Neural progenitor cell (in vitro differentiated cells): ENCODE measurements around the gene TRIP4. TPM values are rescaled to one million over a fixed set of nuclear protein-coding genes. Genes with fewer than 3 reads are reported as not detected.
A peak's percentile ranks its signal among the peaks of the same experiment; 100 is the strongest.

ENCODE experiments used
- DNase-seq: peaks from one replicate; pipeline ENCODE4 v3.0.0-alpha.2; 2016; ENCODE audit warnings: low spot score
- H2AFZ ChIP-seq: fragments of 200-600 bp; sonication (generic); replicated peaks from 2 replicates; pipeline ENCODE4 v1.6.1; 2016; ENCODE audit warnings: antibody characterized with exemption
- H3F3A ChIP-seq: fragments of 200-600 bp; sonication (generic); 2 replicates; pipeline ENCODE4 v1.6.1; 2016; ENCODE audit warnings: antibody characterized with exemption, low read depth
- H3K27ac ChIP-seq: fragments of 200-600 bp; sonication (generic); 2 replicates; pipeline ENCODE4 v1.5.1; 2016; ENCODE audit warnings: mild to moderate bottlenecking
- H3K27me3 ChIP-seq: fragments of 200-600 bp; sonication (generic); 2 replicates; pipeline ENCODE4 v1.6.1; 2016; ENCODE audit warnings: mild to moderate bottlenecking, moderate library complexity
- H3K36me3 ChIP-seq: fragments of 200-600 bp; sonication (generic); 2 replicates; pipeline ENCODE4 v1.5.1; 2016
- H3K4me1 ChIP-seq: fragments of 200-600 bp; sonication (generic); 2 replicates; pipeline ENCODE4 v1.6.1; 2016; ENCODE audit warnings: mixed run types
- H3K4me2 ChIP-seq: fragments of 200-600 bp; sonication (generic); 2 replicates; pipeline ENCODE4 v1.6.1; 2016
- H3K4me3 ChIP-seq: fragments of 200-600 bp; sonication (generic); 2 replicates; pipeline ENCODE4 v1.5.1; 2016
- H3K79me2 ChIP-seq: fragments of 200-600 bp; sonication (generic); 2 replicates; pipeline ENCODE4 v1.6.1; 2016; ENCODE audit warnings: low read depth
- H3K9ac ChIP-seq: fragments of 200-600 bp; sonication (generic); 2 replicates; pipeline ENCODE4 v1.6.1; 2016
- H3K9me3 ChIP-seq: fragments of 200-600 bp; sonication (generic); 2 replicates; pipeline ENCODE4 v1.5.1; 2016; ENCODE audit warnings: low read depth
- H4K20me1 ChIP-seq: fragments of 200-600 bp; sonication (generic); 2 replicates; pipeline ENCODE4 v1.6.1; 2016; ENCODE audit warnings: low read depth
- H3K27ac Mint-ChIP-seq: 3 replicates; pipeline ENCODE4 v1.8.0; 2021; ENCODE audit warnings: mixed read lengths
- H3K27me3 Mint-ChIP-seq: 2 replicates; pipeline ENCODE4 v1.8.0; 2022; ENCODE audit warnings: low read depth, mild to moderate bottlenecking, inconsistent platforms, moderate library complexity, mixed read lengths; ENCODE audit not compliant: insufficient read depth
- H3K36me3 Mint-ChIP-seq: 3 replicates; pipeline ENCODE4 v1.8.0; 2021; ENCODE audit warnings: mixed read lengths
- H3K4me1 Mint-ChIP-seq: 3 replicates; pipeline ENCODE4 v1.8.0; 2021; ENCODE audit warnings: mixed read lengths
- H3K4me3 Mint-ChIP-seq: 3 replicates; pipeline ENCODE4 v1.8.0; 2021; ENCODE audit warnings: mild to moderate bottlenecking, moderate library complexity, mixed read lengths
- H3K9me3 Mint-ChIP-seq: 3 replicates; pipeline ENCODE4 v1.8.0; 2020; ENCODE audit warnings: mixed read lengths
- EZH2 ChIP-seq: fragments of 200-600 bp; sonication (generic); IDR thresholded peaks from 2 replicates; pipeline ENCODE4 v1.6.1; 2017; ENCODE audit warnings: antibody characterized with exemption, mild to moderate bottlenecking, moderate library complexity
- EZH2phosphoT487 ChIP-seq: fragments of 200-600 bp; sonication (generic); IDR thresholded peaks from 2 replicates; pipeline ENCODE4 v1.6.1; 2017; ENCODE audit warnings: antibody characterized with exemption
- total RNA-seq: library from RNA; depleted of rRNA; stranded (reverse); fragments of >200 nt; gene quantifications from 2 replicates; pipeline ENCODE4 v1.2.3, GENCODE V29; 2015; ENCODE audit warnings: low replicate concordance
- TF ChIP-seq, protein P1 (sequence below): fragments of 200-600 bp; sonication (generic); IDR thresholded peaks from 2 replicates; pipeline ENCODE4 v1.5.1; 2017; ENCODE audit warnings: antibody characterized with exemption, mild to moderate bottlenecking

The TRIP4 gene
- total RNA-seq, 1 donor from 2014 or later, result 17.3 TPM

DNA sequence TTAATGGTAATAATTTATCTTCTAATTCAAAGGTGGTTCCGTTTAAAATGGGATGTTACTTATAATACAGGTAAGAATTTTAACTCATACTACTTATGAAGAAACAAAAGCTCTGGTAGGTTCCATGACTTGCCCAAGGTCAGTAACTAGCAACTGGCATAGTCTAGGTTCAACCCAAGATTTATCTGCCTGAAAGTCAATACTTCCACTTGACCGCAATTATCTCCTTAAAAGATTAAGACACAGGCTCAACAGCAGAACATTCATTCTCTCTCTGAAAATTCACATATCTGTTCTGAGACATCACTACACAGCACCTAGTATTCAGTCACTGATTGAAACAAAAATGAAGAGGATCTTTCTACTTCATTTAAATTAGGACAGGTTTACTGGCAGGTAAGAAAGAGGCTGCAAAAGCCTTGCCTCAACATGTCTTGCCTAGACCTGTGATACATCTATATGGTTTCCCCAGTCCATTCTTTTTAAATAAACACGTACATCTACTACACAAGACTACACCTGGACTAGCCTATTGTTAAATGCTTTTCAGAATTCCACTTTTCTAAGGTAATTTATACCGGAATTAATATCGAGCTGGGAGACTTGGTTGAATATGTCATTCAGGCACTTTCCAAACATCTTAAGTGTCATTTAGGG is 32.8 kb upstream of the TRIP4 start:
- H4K20me1 ChIP-seq, result peaks cover 16% of the 10 kb centered on the region
- no peak overlapping the region for H2AFZ ChIP-seq
- H3K27me3 ChIP-seq, result no peaks in the 10 kb centered on the region
- H3K9me3 ChIP-seq, result no peaks in the 10 kb centered on the region
- Mint-ChIP-seq H3K4me3 (peak overlapping the region; percentile 91), H3K27me3 (peaks cover 10% of the 10 kb centered on the region), H3K36me3 (peaks cover 4% of the 10 kb centered on the region), H3K4me1 (peaks cover 16% of the 10 kb centered on the region), H3K27ac (no peak overlapping the region), H3K9me3 (no peaks in the 10 kb centered on the region)
- peak overlapping the region; percentile 70 for H3K4me3 ChIP-seq
- peaks cover 22% of the 10 kb centered on the region for H3F3A ChIP-seq
- no peak for TF ChIP-seq EZH2phosphoT487
- H3K27ac ChIP-seq, result peak overlapping the region; percentile 82
- H3K36me3 ChIP-seq, result no peaks in the 10 kb centered on the region
- peak overlapping the region; percentile 76 for H3K9ac ChIP-seq
- no peak for DNase-seq
- H3K79me2 ChIP-seq, result peaks cover 52% of the 10 kb centered on the region
- H3K4me1 ChIP-seq, result peaks cover 8% of the 10 kb centered on the region
- peak overlapping the region; percentile 99 for H3K4me2 ChIP-seq

DNA sequence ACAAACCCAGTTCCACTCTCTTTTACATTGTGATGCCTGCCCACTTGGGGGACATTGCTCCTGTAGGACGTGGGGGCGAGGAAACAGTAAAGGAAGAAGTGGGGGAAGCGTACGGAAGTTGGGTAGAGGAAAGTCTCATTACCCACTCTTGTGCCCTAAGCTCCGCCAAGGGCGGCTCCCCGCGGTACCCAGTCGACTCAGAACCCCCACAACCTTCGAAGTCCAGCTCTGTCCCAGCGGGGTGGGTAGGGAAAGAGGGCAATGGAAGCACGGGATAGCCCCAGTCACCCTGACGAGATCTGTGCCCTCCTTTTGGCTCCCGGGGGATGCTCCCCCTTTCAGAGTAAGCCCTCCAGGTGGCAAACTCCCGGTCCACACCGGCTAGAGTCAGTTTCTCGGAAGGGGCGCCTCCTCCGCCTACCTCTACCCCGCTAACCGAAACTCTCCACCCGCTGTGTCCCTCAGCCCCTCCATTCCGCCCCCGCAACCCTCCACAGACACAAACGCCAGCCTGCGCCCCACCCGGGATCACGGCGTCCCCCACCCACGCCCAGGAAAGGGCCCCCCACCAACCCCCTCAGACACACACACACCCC is 32.2 kb upstream of the TRIP4 start:
- Mint-ChIP-seq H3K27me3 (peaks cover 10% of the 10 kb centered on the region), H3K4me1 (peaks cover 16% of the 10 kb centered on the region), H3K27ac (peak overlapping the region; percentile 92), H3K9me3 (no peaks in the 10 kb centered on the region), H3K4me3 (peak overlapping the region; percentile 91), H3K36me3 (peaks cover 4% of the 10 kb centered on the region)
- H3K9me3 ChIP-seq, result no peaks in the 10 kb centered on the region
- H3K4me3 ChIP-seq, result peak overlapping the region; percentile 70
- H3K36me3 ChIP-seq, result no peaks in the 10 kb centered on the region
- peak overlapping the region; percentile 82 for H3K27ac ChIP-seq
- H2AFZ ChIP-seq, result peak overlapping the region; percentile 80
- H3K79me2 ChIP-seq, result peaks cover 49% of the 10 kb centered on the region
- H4K20me1 ChIP-seq, result peaks cover 16% of the 10 kb centered on the region
- H3K9ac ChIP-seq, result peak overlapping the region; percentile 76
- peak overlapping the region; percentile 99 for H3K4me2 ChIP-seq
- peaks cover 8% of the 10 kb centered on the region for H3K4me1 ChIP-seq
- peaks cover 22% of the 10 kb centered on the region for H3F3A ChIP-seq
- TF ChIP-seq EZH2 (no peak), EZH2phosphoT487 (no peak)
- TF ChIP-seq, protein P1, sequence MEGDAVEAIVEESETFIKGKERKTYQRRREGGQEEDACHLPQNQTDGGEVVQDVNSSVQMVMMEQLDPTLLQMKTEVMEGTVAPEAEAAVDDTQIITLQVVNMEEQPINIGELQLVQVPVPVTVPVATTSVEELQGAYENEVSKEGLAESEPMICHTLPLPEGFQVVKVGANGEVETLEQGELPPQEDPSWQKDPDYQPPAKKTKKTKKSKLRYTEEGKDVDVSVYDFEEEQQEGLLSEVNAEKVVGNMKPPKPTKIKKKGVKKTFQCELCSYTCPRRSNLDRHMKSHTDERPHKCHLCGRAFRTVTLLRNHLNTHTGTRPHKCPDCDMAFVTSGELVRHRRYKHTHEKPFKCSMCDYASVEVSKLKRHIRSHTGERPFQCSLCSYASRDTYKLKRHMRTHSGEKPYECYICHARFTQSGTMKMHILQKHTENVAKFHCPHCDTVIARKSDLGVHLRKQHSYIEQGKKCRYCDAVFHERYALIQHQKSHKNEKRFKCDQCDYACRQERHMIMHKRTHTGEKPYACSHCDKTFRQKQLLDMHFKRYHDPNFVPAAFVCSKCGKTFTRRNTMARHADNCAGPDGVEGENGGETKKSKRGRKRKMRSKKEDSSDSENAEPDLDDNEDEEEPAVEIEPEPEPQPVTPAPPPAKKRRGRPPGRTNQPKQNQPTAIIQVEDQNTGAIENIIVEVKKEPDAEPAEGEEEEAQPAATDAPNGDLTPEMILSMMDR, result no peak
- peak; percentile 66 for DNase-seq
- H3K27me3 ChIP-seq, result no peaks in the 10 kb centered on the region

GRCh38 chr15:64355944-64356709 is 31.5 kb upstream of the TRIP4 start, which contains the start of gene CSNK1G1:
Gene CSNK1G1, minus strand, starts transcription at chr15:64356173. Its CDS starts 55,674 bp downstream, at chr15:64300499.
- peak within 1 kb of the TSS; percentile 76 for H3K9ac ChIP-seq
- Mint-ChIP-seq H3K36me3 (peaks cover 4% of the 10 kb centered on the region), H3K9me3 (no peaks in the 10 kb centered on the region), H3K4me1 (peaks cover 16% of the 10 kb centered on the region), H3K27me3 (peaks cover 10% of the 10 kb centered on the region), H3K27ac (peak within 1 kb of the TSS; percentile 92), H3K4me3 (peak within 1 kb of the TSS; percentile 91)
- H3K27ac ChIP-seq, result peak within 1 kb of the TSS; percentile 82
- H3K9me3 ChIP-seq, result no peaks in the 10 kb centered on the region
- peaks cover 43% of the 10 kb centered on the region for H3K79me2 ChIP-seq
- peak; percentile 97 for DNase-seq
- H4K20me1 ChIP-seq, result peaks cover 16% of the 10 kb centered on the region
- peak within 1 kb of the TSS; percentile 99 for H3K4me2 ChIP-seq
- TF ChIP-seq, protein P1, result peak; percentile 44
- TF ChIP-seq EZH2phosphoT487, result no peak
- peak within 1 kb of the TSS; percentile 80 for H2AFZ ChIP-seq
- peak within 1 kb of the TSS; percentile 70 for H3K4me3 ChIP-seq
- peaks cover 22% of the 10 kb centered on the region for H3F3A ChIP-seq
- no peaks in the 10 kb centered on the region for H3K36me3 ChIP-seq
- no peaks in the 10 kb centered on the region for H3K27me3 ChIP-seq
- H3K4me1 ChIP-seq, result peaks cover 8% of the 10 kb centered on the region
